ENCODE results near the gene TNS4.

The TNS4 gene

DNA sequence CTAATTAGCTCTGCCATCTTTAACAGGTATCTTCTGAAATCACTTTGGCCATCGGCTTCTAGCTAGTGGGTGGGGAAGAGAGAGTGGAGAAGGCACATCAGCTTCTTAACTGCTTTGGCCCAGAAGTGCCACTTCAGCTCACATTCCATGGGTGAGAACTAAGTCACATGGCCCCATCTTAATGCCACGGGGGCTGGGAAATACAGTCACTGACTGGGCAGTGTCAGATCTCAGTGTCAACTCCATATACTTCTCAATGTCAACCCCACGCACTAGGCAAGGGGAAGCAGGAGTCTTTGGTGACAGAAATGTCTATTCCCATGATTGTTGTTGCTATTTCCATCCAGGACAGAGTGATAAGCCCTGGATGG, 34.5 kb upstream of the TNS4 start:
- FAIRE-seq, result no peak

DNA sequence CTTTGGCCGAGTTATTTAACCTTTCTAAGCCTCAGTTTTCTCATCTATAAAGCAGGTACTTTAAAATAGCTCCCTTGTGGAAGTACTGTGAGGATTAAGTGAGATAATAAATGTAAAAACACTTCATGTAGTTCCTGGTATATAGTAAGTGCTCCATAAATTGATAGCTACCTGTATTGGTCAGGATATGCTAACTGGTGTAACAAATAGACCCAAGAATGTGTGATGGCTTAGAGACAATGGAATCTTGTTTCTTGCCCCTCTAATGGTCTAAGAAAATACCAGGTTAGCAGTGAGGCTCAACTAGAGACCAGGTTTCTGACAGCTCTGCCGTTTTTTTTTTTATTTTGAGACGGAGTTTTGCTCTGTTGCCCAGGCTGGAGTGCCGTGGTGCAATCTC, 34.0 kb upstream of the TNS4 start:
- FAIRE-seq, result no peak

DNA sequence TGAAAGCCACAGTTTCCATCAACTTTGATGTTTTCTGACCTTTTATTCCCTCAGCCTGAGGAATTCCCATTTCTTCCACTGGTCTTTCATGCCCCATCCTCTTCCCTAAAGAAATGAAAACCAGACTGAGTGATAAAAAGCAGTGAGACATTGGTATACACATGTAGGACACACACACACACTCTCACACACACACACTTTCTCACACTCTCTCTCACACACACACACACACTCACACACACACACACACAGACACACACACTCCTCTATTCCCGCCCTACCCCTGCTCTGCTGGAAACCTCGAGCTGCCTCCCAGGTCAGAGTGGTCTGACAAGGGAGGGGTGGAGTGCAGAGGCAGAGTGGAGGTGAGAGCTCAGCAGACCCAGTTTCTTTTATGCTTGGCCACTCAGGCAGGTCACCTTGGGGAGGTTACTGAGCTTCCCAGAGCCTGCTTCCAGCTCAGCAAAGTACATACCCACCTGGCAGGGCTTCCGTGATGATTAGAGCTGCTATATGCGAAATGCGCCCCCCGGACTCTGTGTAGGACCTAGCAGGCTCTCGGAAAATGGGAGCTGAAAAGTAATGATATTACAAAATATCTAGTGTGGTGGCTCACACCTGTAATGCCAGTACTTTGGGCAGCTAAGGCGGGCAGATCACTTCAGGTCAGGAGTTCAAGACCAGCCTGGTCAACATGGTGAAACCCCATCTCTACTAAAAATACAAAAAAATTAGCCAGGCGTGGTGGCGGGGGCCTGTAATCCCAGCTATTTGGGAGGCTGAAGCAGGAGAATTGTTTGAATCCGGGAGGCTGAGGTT, 33.2 kb upstream of the TNS4 start:
- FAIRE-seq, result no peak

DNA sequence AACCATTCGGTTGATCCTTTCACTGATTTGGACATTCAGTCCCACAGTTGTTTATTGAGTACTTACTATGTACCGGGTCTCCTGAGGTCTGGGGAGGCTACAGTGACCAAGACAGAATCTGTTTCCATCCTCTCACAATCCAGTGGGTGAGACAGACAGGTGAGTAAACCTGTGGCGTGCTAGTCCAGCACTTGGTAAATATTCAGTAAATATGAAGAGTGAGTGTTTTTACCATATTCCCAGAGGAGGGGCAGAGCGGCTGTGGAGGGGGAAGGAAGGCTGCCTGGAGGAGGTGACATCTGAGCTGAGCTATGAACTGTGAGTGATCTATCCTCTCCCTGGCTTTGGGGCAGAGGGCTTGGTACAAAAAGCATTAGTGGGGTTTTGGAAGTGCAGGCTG, 32.5 kb upstream of the TNS4 start:
- FAIRE-seq, result no peak

DNA sequence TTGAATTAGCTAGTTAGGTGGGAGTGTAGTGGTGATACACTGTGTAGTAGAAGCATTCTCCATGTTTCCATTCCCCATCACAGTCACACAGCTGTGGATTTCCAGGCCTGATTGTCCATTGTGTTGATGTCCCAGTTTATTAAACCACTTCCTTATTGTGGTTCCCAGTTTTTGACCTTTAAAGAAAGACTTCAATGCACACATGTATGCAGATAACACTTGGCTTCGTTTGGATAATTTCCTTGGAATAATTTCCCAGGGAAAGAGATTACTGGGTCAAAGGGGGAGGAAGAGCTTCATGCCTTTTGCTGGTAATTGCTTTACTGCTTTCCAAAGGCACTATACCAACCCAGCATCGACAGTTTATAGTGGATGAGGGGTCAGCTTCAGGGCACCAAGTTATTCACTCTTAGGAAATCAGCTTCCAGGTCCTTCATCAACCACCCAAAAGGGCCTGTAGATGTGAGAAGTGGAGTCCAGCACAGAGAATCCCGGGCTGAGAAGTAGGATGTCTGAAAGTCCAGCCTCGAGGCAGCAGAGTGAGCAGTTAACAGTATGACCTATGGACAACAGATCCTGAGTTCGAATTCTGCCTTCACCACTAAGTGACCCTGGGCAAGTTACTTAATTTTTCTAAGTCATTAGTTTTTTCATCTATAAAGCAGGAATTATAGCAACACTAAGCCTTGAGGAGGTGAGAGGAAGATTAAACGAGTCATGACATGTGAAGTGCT, 31.3 kb upstream of the TNS4 start:
- no peak for FAIRE-seq

DNA sequence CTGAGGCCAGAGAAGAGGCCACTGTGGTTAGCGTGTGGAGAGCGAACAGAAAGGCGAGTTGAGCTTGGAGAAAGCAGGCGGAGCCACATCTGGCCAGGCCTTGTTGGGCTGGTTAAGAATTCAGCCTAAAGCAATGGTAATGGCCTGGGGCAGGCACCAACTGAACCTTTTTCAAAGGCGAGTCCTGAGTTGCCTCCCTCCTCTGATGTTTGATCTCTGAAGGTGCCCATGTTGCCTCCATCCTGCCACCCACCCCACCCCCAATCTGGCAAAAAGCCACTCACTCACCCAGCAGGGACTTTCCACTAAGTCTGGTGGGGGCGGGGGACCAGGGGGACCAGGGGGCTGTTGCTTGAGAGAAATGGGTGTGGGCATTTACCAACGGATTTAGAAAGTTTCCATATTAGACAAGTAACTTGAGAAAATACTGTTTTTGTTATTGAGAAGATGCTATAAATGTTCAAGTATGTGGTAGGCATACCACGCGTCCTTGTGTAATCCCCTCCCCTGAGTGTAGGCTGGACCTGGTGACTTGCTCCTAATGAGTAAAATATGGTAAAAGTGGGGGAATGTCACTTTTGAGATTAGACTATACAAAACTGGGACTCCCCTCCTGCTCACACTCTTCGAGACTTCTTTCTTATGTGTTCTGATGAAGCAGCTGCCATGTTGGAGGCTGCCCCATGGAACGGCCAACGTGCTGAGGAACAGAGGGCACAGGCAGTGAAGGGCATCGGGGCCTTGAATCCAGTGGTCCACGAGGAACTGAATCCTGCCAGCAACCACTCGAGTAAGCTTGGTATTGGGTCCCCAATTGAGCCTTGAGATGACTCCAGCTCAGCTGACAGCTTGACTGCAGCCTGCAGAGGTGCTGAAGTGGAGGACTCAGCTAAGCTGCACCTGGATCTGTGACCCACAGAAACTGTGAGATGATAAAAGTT, 29.9 kb upstream of the TNS4 start:
- no peak for FAIRE-seq

DNA sequence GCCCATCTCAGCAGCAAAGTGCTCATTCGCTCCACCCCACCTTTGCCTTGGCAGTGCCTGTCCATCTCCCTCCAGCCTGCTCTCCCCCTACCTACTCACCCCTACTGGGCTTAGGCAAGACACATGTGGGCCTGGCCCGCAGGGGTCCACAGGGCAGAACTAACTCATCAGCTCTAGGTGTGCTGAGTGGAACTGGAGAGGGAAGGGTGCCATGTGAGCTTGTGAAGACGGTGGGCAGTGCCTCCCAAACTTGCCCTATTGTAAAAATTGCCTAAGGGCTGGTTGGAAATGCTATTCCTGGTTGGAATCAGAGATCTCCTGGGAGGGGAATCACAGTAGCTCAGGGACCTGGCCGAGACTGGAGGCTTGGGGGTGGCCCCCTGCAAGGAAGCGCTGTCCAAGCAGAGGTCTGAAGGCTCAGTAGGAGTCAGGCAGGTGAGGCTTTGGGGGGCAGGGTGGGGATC, 29.1 kb upstream of the TNS4 start:
- no peak for FAIRE-seq

DNA sequence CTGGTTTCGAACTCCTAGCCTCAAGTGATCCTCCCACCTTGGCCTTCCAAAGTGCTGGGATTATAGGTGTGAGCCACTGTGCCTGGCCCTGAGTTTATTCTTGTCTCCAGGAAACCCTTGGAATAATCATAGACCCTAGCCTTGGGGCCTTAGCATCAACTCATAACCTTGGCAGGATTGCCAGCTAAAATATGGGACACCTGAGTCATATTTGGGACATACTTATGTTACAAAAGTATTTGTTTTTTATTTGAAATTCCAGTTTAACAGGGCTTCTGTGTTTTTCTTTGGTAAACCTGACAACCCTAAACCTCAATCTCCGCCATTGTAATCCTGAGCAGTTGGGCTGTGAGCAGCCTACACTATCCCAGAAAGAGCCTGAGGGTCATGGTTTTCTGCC, 28.6 kb upstream of the TNS4 start:
- no peak for FAIRE-seq

DNA sequence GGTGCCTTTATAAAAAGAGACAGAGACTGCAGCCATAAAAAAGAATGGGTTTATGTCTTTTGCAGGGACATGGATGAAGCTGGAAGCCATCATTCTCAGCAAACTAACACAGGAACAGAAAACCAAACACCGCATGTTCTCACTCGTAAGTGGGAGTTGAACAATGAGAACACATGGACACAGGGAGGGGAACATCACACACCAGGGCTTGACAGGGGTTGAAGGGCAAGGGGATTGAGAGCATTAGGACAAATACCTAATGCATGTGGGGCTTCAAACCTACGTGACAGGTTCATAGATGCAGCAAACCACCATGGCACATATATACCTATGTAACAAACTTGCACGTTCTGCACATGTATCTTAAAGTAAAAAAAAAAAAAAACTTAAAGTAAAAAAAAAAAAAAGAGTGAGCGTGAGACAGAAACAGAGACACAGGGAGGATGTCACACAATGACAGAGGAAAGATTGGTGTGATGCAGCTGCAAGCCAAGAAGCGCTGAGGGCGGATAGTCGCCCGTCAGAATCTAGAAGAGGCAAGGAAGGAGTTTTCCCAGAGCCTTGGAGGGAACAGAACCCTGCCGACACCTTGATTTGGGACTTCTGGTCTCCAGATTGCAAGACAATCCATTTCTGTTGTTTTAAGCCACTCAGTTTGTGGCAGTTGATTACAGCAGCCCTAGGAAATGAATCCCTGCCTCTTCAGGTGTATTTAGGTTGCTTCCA, 27.4 kb upstream of the TNS4 start:
- no peak for FAIRE-seq

DNA sequence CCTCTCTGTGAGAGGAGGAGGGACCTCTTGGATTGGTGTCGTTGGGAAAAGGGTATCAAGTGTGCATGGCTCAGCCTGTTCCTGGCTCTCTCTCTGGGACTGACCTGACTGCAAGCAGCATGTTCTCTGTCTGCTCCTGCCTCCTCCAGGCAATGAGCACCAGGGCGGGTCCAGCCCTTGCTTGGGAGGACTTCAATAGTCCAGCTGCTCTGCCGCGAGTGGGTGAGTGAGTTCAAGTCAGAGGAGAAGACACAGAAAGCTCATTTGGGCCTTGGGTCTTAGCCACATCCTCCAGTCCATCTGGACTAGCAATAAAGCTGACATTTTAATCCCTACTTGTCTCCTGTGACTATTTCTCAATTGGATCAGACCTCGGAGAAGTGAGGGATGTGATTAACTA, 25.2 kb upstream of the TNS4 start:
- no peak for FAIRE-seq

DNA sequence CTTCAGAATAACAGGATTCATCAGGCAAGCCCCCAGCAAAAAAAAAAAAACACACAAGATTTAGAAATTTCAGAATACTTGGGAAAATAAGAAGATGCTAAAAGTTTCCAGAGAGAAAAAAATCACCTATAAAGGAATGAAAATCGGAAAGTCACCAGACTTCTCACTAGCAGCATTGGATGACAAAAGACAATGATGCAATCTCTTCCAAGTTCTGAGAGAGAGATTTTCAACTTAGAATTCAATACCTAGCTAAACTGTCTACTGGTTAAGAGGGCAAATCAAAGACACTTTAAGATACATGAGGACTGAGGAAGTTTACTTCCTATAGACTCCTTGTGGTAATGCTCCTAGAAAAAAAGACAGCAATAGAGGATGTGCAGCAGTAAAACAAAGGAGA, 23.9 kb upstream of the TNS4 start:
- FAIRE-seq, result no peak

DNA sequence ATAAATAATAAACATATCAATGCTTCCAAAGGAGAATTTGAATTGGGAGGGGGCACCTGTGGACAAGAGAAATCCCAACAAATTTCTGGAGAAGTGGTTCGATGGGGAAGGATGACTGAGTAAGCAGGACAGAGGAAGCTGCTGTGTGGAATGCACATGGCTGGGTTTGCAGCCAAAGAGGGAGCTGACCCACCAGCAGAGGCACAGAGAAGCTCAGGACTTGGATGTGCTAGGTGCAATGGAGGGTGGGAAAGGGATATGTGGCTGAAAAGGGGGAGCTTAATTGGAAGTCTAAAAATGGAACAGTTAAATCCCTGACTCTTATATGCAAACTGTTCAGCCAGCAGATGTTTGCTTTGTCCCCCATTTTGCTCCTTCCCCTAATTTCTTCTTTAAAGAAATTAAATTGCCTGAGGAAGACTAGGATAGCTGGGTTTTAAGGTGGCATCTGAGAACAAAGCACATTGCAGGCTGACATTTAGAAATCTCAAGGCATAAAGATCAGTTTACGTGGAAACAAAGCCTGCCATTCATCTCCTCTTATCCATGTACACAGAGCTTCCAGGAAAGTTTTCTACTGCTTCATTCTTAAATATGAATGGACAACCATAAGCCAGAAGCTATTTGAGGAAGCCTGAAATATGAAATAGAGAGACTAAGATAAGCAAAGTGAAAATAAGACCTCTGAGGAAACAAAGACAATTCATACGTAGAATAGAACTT, 23.0 kb upstream of the TNS4 start:
- FAIRE-seq, result no peak

DNA sequence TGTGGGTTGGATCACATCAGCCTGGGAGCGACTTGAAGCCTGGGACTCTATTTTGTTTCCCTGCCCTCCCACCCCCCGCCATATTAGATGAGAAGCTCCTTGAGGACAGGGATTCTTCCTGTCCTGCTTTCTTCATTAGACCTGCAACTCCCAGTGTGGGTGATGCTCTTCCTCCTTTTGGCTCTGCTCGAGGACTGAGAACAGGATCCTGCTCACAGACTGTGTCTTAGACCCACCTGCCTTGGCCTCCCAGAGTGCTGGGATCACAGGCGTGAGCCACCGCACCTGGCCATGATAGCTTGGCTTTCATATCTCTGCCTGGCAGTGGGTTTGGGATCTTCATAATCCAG, 21.5 kb upstream of the TNS4 start:
- FAIRE-seq, result no peak

DNA sequence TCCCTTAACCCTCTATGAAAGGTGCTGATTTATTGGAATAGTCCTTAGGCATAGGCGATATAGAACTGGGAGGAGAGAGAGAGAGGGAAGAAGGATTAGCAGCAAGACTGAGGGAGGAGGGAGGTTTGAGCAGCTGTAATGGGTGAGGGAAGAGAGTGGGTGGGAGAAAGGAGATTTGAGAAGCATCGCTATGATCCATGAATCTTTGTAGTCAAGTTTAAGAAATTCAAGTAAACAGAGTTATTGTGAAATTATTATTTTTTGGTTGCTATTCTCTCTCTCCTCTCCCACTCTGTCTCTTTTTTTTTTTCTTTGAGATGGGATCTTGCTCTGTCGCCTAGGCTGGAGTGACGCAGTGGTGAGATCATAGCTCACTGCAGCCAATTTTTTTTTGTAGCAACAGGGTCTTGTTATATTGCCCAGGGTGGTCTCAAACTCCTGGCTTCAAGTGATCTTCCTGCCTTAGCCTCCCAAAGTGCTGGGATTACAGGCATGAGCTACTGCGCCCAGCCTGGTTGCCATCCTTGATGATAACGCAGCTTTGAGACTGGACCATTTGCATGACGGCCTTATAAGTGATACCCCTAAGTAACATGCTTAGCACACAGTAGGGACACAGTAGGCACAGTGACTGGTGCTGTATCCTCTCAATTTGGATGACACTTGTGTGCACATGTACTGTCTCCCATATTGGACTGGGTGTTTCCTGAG, 21.0 kb upstream of the TNS4 start:
- FAIRE-seq, result no peak

DNA sequence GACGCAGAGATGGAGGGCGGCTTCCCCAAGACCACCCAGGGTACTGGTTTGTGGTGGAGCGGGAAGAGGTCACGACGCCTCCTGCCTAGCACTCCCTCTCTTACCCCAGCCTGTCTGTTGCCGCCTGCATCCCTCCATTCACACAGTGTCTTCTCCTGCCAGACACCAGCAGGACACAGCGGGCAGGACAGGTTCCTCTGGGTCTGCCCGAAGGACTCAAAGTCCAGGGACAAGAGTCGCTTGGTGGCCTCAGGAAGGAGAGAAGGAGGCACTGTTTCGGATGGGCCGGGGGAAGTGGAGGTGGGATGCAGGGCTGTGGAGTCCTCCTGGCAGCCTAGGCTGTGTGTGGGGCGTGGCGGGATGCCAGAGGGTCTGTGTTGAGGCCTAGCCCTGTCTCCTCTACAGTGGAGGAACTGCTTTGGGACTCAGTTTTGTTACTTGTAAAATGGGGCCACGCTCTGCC, 19.6 kb upstream of the TNS4 start:
- no peak for FAIRE-seq

DNA sequence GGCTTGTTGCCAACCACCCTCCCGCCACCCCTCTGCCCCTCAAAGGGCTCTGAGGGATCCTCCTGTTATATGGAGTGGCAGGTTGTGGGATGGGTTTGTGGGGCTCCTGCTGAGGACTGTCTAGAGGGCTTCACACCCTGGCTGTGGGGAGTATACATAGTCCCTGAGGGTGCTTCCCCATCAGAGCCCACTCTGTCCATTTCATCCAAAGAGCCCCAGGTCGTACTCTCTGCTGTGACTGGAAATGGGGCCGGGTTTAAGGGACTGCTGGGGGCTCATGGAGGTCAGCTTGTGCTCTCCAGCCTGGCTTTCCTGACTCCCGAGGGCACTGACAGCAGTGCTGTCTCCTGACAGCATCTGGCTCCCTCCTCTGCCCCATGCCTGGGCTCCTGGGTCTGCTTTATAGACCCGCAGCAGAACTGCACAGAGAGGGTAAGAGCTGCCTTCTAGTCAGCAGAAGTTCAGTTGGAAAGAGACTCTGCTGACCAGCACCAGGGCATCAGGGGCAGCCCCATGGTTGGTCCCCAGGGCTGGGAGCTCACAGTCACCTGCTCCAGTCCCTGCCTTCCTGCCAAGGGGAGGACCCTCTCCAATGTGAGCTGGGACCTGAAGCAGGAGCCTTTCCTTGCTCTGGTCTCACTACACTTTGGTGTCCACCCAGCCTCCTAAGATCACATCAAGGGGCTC, 17.8 kb upstream of the TNS4 start:
- FAIRE-seq, result no peak

DNA sequence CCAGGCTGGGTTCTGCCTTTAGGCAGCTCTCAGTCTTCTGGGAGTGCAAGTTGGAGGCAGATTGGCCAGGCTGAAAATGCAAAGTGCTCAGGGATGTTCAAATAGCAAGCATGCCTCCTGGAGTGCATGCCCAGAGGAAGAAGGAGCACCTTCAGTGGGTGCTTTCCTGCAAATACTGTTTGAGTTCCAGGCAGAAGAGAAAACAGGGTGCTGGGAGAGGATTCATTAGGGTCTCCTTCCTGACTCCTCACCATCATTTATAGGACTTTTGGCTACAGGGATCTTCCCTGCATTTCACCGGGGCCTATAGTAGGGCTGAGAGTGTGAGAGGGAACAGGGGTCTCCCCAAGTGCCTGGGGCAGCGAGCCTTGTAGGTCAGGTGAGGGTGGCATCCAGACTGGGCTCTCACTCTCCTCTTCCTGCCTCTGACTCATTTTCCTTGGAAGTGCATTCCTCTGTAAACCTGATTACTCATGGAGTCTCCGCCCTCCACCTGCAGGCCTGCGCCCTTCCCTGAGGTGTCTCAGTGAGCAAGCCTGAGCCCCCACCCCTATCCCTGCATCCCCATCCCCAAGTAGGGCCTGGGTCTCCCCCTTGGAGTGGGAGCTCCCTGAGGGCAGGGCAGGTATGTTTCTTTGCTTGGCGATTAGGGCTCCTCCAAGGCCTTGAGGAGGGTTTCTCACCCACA, 17.1 kb upstream of the TNS4 start:
- no peak for FAIRE-seq

DNA sequence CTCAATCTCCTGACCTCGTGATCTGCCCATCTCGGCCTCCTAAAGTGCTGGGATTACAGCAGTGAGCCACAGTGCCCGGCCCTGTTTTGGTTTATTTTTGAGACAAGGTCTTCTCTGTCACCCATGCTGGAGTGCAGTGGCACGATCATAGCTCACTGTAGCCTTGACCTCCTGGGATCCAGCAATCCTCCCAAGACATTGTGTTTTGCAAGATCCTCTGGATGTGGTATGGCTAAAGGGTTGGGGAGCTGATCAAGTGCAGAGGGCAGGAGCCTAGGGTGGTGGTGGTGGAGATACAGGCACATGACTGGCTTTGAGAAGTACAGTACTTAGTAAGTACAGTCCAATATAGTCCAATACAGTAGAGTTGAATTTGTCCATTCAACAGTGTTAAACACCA, 16.6 kb upstream of the TNS4 start:
- no peak for FAIRE-seq

DNA sequence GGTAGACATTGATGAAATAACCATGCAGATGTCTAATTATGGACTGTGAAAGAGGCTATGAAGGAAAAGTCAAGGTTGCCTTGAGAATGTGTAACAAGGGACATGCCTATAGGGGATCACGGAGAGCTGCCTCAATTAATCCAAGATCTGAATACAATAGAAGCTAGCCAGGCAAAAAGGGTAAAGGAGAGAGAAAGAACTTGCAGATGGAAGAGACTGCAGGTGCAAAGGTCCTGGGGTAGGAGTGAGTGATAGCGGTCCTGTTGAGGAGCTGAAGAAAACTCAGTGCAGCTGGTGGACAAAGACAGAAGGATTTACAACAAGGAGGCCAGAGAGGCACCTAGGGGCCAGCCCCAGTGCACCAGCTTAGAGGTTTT, 15.9 kb upstream of the TNS4 start:
- no peak for FAIRE-seq

All from G401.6 (cell line).